Prostate gland (tissue), 1 donor: ENCODE results near the gene SUDS3.

Experiments used
- POLR2A ChIP-seq: fragments of 450-650 bp; IDR thresholded peaks from one replicate; pipeline ENCODE4 v1.6.1; 2016; ENCODE audit warnings: antibody characterized with exemption, mild to moderate bottlenecking
- POLR2AphosphoS5 ChIP-seq: sonication (generic); formaldehyde crosslinking; IDR thresholded peaks from one replicate; pipeline ENCODE4 v1.6.1; 2017; ENCODE audit warnings: antibody characterized with exemption

DNA sequence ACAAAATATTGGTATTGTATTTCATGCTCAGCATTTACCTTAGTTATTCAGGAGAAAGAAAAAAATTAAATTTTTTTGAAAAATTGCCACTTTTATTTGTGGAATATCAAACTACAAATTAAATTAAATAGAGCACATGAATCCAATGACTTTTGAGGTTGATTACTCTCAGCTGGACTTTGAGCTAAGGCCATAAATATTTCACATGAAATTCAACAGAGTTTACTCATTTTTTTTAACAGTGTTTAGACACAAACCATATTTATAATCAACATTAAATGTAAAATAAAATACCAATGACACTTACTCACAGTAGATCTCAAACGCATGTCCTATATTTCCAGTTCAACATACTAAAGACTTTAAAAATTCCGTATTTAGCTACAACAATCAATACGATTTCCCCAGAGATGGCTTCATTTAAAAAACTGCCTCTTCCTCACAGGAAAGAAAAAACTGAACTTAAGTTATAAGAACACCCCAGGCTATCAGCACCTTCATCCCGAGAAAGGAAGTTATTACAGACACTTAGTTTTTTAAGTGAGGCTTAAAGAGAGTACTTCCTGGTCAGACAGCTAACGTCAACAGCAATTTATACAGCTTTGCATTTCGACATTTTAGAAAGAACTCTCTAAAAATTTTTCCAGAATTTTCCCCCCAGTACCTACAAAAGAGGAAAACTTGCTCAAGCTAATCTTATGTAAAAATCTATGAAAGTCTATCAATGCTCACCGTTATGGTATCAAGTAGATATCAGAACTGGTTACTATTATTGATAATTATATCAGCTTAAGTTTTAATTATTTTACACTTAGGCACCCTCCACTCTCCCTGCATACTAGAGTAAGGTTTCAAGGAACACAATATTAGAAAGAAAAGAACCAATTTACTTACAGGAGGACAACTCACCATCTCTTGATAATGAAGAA, 17.5 kb upstream of the SUDS3 start:
- TF ChIP-seq POLR2AphosphoS5 (no peak), POLR2A (no peak)
